GM21367 (cell line): ENCODE results near the gene DPY19L3.
"Not testable (repeated sequence)": the region's sequence is repeated elsewhere in the genome, so short reads cannot be mapped to it uniquely, and the experiment has no call there.

Source experiments
- ATAC-seq: cut with Tn5 transposase; IDR thresholded peaks from one replicate; pipeline ENCODE4 v1.9.1; 2021; ENCODE audit not compliant: unreplicated experiment

DPY19L3 gene

GRCh38 chr19:32437096-32437495 lies 31.5 kb downstream of the DPY19L3 start:
- ATAC-seq: no peak

GRCh38 chr19:32438751-32439150 lies 33.2 kb downstream of the DPY19L3 start:
- ATAC-seq: no peak

- ATAC-seq: no peak
These were observed 37.1 kb downstream of the DPY19L3 start for GRCh38 chr19:32442650-32443049.

- ATAC-seq: not testable (repeated sequence)
These were observed 42.0 kb downstream of the DPY19L3 start for GRCh38 chr19:32447534-32447933.

GRCh38 chr19:32448026-32448425 lies 42.5 kb downstream of the DPY19L3 start:
- ATAC-seq: no peak

- ATAC-seq: no peak
These were observed 44.6 kb downstream of the DPY19L3 start for GRCh38 chr19:32450217-32450616.

GRCh38 chr19:32453736-32454135 lies 48.2 kb downstream of the DPY19L3 start:
- no peak for ATAC-seq

GRCh38 chr19:32456406-32456805 lies 50.8 kb downstream of the DPY19L3 start:
- no peak for ATAC-seq

- no peak for ATAC-seq
These were observed 52.1 kb downstream of the DPY19L3 start for GRCh38 chr19:32457571-32458158.

- ATAC-seq: peak; percentile 85
These were observed 53.0 kb downstream of the DPY19L3 start for GRCh38 chr19:32458500-32459123.

- ATAC-seq: no peak
These were observed 53.8 kb downstream of the DPY19L3 start for GRCh38 chr19:32459204-32459865.

GRCh38 chr19:32460476-32460875 lies 54.9 kb downstream of the DPY19L3 start:
- no peak for ATAC-seq

GRCh38 chr19:32464279-32464678 lies 58.7 kb downstream of the DPY19L3 start:
- no peak for ATAC-seq

GRCh38 chr19:32465176-32465575 lies 59.6 kb downstream of the DPY19L3 start:
- ATAC-seq: no peak

- no peak for ATAC-seq
These were observed 64.2 kb downstream of the DPY19L3 start for GRCh38 chr19:32469795-32470194.

GRCh38 chr19:32471095-32471494 lies 65.5 kb downstream of the DPY19L3 start:
- ATAC-seq: no peak

- ATAC-seq: no peak
These were observed 66.2 kb downstream of the DPY19L3 start for GRCh38 chr19:32471811-32472210.

- no peak for ATAC-seq
These were observed 69.8 kb downstream of the DPY19L3 start for GRCh38 chr19:32475141-32476031.

GRCh38 chr19:32476032-32476350 lies 70.4 kb downstream of the DPY19L3 start:
- no peak for ATAC-seq

- ATAC-seq: no peak
These were observed 74.8 kb downstream of the DPY19L3 start for GRCh38 chr19:32480321-32480720.

GRCh38 chr19:32483574-32483973 lies 78.0 kb downstream of the DPY19L3 start:
- ATAC-seq: no peak

- no peak for ATAC-seq
These were observed 84.4 kb downstream of the DPY19L3 start for GRCh38 chr19:32489971-32490370.
